NCI-H2227 treated with DMSO at 0.1 percent for 48 hours (cell line): Measurements from ENCODE around the gene BCL2L12.

Experiments
- DNase-seq: peaks from one replicate; lab custom pipeline; 2025; lab: John Stamatoyannopoulos, UW

Gene BCL2L12

GRCh38 chr19:49685845-49686332 lies 20.2 kb downstream of the BCL2L12 start:
- no peak for DNase-seq

- DNase-seq = no peak
These were observed 20.9 kb downstream of the BCL2L12 start for GRCh38 chr19:49686503-49687088.

- DNase-seq = no peak
These were observed 21.4 kb downstream of the BCL2L12 start for GRCh38 chr19:49687150-49687549.

- DNase-seq = peak; percentile 19
These were observed 22.0 kb downstream of the BCL2L12 start for GRCh38 chr19:49687566-49688316.

- DNase-seq = no peak
These were observed 22.9 kb downstream of the BCL2L12 start for GRCh38 chr19:49688531-49689132.

GRCh38 chr19:49689133-49690078 lies 23.7 kb downstream of the BCL2L12 start, which contains the start of gene ADM5:
TSS of gene ADM5 (plus strand) at chr19:49689594. CDS start at chr19:49689838, 244 bp downstream.
- DNase-seq = peak; percentile 10

GRCh38 chr19:49690079-49690655 lies 24.4 kb downstream of the BCL2L12 start:
- no peak for DNase-seq

GRCh38 chr19:49690656-49691242 lies 25.0 kb downstream of the BCL2L12 start, which contains the start of gene CPT1C:
TSS of gene CPT1C (plus strand) at chr19:49691116. CDS start at chr19:49692253, 1,137 bp downstream.
- DNase-seq = peak; percentile 88

GRCh38 chr19:49691243-49692146 lies 25.8 kb downstream of the BCL2L12 start:
- DNase-seq = peak; percentile 55

GRCh38 chr19:49692147-49692506 lies 26.4 kb downstream of the BCL2L12 start:
- peak; percentile 19 for DNase-seq

GRCh38 chr19:49696115-49696514 lies 30.4 kb downstream of the BCL2L12 start:
- DNase-seq = no peak

- DNase-seq = no peak
These were observed 31.1 kb downstream of the BCL2L12 start for GRCh38 chr19:49696865-49697264.

GRCh38 chr19:49699364-49699763 lies 33.6 kb downstream of the BCL2L12 start:
- no peak for DNase-seq

- no peak for DNase-seq
These were observed 34.8 kb downstream of the BCL2L12 start for GRCh38 chr19:49700563-49700962.

- no peak for DNase-seq
These were observed 35.6 kb downstream of the BCL2L12 start for GRCh38 chr19:49701271-49701786.

GRCh38 chr19:49704888-49705642 lies 39.3 kb downstream of the BCL2L12 start:
- no peak for DNase-seq

- DNase-seq = no peak
These were observed 40.2 kb downstream of the BCL2L12 start for GRCh38 chr19:49705919-49706318.

GRCh38 chr19:49710372-49710951 lies 44.7 kb downstream of the BCL2L12 start:
- no peak for DNase-seq
